GM18858 (cell line): ENCODE measurements around the gene UEVLD.

ENCODE experiments used
- ATAC-seq: cut with Tn5 transposase; IDR thresholded peaks from one replicate; pipeline ENCODE4 v1.9.1; 2021; ENCODE audit not compliant: unreplicated experiment

UEVLD gene

DNA sequence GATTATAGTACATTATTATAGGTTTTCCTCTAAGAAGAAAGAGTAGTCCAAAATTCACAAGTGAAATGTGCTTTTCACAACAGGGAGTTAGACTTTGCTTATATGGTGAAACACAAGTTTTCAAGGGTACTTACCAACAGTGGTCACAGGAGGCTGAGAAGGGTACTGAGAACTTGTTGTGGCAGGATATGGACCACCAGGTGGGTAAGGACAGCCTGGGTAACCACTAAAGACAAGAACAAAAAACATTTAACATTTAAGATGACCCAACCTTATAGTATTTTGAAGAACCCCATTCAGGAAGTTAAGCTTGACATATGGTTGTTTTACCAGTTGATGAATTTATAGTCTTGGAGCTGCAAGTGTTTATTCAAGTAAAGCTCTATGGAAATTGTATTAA, 86.2 kb downstream of the UEVLD start:
- ATAC-seq: no peak

DNA sequence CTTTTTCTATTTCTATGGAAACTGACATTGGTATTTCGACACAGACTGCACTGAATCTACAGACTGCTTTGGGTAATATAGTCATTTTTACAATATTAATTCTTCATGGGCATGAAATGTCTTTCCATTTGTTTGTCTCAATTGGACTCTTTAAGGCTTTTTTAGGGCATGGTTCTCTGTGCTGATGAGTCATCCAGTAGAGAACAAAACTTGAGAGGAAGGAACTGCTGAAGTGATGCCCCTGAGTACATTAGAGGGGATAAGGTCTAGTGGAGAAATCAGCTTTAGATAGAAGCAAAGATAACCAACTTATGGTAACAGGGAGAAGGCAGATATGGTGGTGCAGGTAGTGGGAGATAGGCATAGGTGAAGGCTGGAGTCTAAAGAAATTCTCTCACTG, 86.9 kb downstream of the UEVLD start:
- ATAC-seq: no peak

DNA sequence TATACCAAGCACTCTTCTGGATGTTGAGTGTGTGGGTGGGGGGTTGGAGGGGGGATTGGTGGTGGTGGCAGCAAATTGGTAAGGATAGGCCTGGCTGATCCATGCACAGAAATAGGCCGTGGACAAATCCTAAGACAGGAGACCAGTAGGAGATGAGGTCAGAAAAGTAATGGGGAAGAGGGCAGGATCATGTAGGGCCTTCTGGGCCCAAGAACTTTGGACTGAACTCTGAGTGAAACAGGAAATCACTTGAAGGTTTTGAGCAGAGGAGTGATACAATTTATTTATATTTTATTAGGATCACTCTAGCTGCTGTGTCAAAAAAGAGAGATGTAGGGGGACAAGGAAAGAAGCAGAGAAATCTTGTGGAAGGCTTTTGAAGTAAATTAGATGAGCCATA, 90.5 kb downstream of the UEVLD start:
- no peak for ATAC-seq

DNA sequence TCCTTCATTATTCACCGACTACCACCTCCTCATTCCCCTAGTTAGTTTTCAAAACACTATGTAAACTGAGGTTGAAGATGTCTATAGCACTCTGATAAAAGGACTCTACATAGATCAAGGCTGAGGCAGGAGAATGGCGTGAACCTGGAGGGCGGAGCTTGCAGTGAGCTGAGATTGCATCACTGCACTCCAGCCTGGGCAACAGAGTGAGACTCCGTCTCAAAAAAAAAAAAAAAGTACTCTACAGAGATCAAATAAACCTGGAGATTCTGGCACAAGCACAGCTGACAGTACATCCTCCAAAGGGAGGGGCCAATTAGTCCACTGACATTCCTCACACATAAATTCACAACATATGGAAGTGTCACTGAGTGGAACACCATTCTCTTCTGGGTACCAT, 92.8 kb downstream of the UEVLD start:
- no peak for ATAC-seq

DNA sequence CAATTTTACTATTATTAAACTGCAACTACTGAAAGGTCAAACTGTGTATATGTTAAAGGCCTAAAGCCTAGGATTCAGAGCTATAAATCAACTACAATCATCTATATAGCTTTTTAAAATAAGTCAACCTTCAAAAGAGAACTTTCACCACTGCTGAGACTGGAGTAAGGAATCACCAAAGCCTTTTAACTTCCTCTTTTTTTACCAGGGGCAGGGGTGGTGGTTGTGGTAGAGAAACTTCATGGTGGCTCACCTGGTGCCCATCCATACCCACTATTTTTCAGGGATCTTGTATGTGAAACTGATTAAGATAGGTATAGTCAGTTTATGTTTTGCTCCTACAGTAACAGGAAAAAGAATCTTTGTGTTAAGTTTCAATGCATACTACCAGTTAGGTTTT, 93.3 kb downstream of the UEVLD start:
- no peak for ATAC-seq

DNA sequence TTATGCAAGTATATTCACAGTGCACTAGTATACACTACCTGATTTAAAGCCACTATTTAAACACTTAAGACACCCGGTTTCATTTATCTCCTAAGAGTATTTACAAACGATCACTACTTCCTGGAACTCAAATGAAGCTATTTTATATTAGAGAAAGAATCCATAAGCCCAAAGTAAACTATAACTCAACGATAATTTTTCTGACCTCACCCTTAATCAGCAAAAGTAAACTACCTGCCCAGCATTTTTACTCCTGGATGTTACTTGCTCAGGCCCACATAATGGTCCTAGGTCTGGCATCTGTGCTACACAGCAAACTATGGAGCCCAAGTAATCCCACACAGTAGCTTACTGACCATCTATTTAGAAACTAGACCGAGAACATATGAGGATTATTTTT, 95.2 kb downstream of the UEVLD start:
- no peak for ATAC-seq

DNA sequence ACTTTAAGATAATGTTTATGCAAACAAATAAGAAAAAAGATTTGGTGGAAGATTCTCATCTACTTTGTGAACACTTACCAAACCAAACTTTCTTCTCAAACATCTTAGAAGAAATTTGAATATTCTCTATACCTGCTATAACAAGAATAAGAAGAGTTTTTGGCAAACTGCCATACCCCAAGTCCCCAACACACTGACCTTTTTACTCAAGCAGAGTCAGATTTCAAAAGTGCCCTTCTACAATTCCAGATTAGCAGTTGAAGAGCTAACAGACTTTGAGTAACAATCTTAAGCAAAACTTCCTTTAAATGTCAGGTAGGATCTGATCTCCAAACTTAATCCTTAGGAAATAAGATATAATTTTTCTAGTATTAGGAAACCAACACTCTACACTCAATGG, 95.6 kb downstream of the UEVLD start:
- no peak for ATAC-seq

DNA sequence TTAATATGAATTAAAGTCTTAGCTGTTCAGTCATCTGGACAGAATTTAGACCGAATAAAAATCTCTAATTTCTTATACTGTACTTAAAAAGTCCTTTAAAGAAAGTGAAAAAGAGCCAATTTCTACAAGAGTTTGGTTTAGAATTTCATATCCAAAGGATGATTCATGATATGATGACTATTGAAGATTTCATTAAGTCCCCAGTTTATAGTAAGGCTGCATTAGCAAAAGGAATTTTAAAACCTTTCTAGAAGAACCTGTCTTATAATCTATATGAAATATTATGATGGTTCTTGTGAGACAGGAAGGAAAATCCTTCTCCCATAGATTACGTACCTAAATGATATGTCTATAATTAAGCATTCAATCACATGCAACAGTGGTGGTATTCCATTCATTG, 96.6 kb downstream of the UEVLD start:
- ATAC-seq: no peak

DNA sequence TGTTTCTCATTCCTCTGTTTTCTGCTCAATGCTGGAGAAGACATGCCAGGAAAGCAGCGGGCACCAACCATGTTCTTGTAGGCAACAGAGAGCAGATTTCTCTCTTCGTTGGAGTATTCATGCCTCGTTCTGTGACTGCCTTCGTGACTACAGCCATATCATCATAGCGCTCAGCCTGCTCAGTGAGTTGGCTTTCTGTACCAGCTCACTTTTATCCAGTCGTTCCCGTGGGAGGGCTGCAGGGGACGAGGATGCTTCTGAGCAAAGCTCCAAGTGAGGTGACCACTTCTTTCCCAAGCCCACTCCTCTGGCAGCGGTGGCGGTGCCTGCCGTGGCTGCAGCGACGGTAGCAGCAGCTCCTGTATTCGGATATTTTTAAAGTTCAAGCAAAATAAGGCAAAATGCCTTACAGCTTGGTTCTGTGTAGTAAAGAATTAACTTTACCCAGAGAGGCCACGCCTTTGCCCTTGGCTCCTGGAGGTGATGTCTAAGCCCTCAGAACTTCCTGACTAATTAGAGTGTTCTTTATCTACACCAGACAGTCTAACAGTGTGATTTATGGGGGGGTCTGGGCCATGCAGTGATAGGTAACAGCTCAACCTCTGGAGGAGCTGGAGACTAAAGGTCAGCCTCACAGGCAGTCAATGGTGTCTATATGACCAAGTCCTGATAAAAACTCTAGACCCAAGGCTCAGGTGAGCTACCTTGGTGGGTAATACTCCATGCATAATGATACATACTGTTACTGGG, 97.6 kb downstream of the UEVLD start:
- no peak for ATAC-seq

DNA sequence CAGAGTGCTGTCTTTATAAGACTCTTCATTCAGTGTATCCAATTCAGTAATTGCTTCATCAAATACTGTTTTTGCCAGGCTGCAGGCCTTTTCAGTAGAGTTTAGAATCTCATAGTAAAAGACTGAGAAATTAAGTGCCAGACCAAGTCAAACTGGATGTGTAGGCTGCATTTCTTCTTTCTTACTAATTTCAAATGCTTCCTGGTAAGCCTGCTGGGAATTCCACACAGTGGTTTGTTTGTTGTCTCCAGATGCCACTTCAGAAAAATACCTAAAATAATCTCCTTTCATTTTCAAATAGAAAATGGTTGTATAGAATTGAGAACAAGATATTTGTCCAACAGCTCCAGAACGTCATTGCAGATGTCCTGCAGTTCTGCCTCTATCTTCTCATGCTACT, 98.2 kb downstream of the UEVLD start:
- no peak for ATAC-seq

DNA sequence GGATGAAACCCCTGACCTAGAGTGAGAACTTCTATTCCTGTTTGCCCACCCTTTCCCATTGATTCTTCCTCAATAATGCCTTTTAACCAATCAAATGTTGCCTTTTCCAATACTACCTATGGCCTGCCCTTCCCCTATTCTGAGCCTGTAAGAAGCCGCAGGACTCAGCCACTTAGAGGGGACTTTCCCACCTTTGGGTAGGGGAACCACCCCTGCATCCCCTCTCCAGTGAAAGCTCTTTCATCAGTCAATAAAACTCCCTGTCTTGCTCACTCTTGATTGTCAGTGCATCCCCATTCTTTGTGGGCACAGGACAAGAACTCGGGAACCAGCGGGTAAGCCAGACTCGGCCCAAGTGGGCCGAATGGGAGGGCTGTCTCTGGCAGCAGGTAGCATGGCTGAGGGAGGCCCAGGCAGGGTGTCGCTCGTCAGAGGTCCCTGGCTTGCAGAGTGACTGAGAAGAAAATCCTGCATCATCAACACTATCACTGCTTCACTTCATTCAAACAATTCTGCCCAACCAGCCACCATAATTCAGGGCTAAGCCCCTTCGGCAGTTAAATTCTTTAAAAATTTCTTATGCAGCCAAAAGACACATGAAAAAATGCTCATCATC, 102.5 kb downstream of the UEVLD start:
- ATAC-seq: peak; percentile 47
